ENCODE data around the gene SH2D5. TPM values are rescaled to one million over a fixed set of nuclear protein-coding genes. Genes with fewer than 3 reads are reported as not detected.

Gene SH2D5
- total RNA-seq, 1 donor from 2014 or later = 0.75 TPM

GRCh38 chr1:20697563-20697962 is 34.9 kb downstream of the SH2D5 start:
- Mint-ChIP-seq H3K27ac (ENCODE audit: unreplicated experiment) (peak overlapping the region; percentile 99), H3K27me3 (ENCODE audit: low read depth) (no peaks in the 10 kb centered on the region), H3K4me1 (ENCODE audit: low read depth) (peaks cover 24% of the 10 kb centered on the region), H3K36me3 (ENCODE audit: low read depth) (no peaks in the 10 kb centered on the region), H3K9me3 (ENCODE audit: low read depth) (no peaks in the 10 kb centered on the region), H3K4me3 (ENCODE audit: unreplicated experiment) (peak overlapping the region; percentile 80)
- DNase-seq (ENCODE audit: low spot score) = no peak
- no peak for TF ChIP-seq CTCF (IDR thresholded peaks at IDR 0.05)

- no peaks in the 10 kb centered on the region for H3K9me3 Mint-ChIP-seq (ENCODE audit: low read depth)
- DNase-seq (ENCODE audit: low spot score) = peak; percentile 97
- H3K27me3 Mint-ChIP-seq (ENCODE audit: low read depth) = no peaks in the 10 kb centered on the region
- TF ChIP-seq CTCF (IDR thresholded peaks at IDR 0.05) = peak; percentile 100
- no peaks in the 10 kb centered on the region for H3K36me3 Mint-ChIP-seq (ENCODE audit: low read depth)
- H3K4me3 Mint-ChIP-seq (ENCODE audit: unreplicated experiment) = peak overlapping the region; percentile 80
- peaks cover 24% of the 10 kb centered on the region for H3K4me1 Mint-ChIP-seq (ENCODE audit: low read depth)
- H3K27ac Mint-ChIP-seq (ENCODE audit: unreplicated experiment) = peak overlapping the region; percentile 99
Measured at GRCh38 chr1:20696397-20697333, 35.8 kb downstream of the SH2D5 start.

GRCh38 chr1:20695515-20695914 is 37.0 kb downstream of the SH2D5 start:
- H3K4me1 Mint-ChIP-seq (ENCODE audit: low read depth) = peaks cover 24% of the 10 kb centered on the region
- no peaks in the 10 kb centered on the region for H3K27me3 Mint-ChIP-seq (ENCODE audit: low read depth)
- no peak overlapping the region for H3K4me3 Mint-ChIP-seq (ENCODE audit: unreplicated experiment)

GRCh38 chr1:20693623-20694022 is 38.9 kb downstream of the SH2D5 start:
- no peak for TF ChIP-seq CTCF (IDR thresholded peaks at IDR 0.05)

More at GRCh38 chr1:20695515-20695914, 37.0 kb downstream of the SH2D5 start:
- TF ChIP-seq CTCF (IDR thresholded peaks at IDR 0.05) = no peak
- no peaks in the 10 kb centered on the region for H3K9me3 Mint-ChIP-seq (ENCODE audit: low read depth)
- no peak overlapping the region for H3K27ac Mint-ChIP-seq (ENCODE audit: unreplicated experiment)
- H3K36me3 Mint-ChIP-seq (ENCODE audit: low read depth) = no peaks in the 10 kb centered on the region
- no peak for DNase-seq (ENCODE audit: low spot score)

GRCh38 chr1:20691872-20692271 is 40.6 kb downstream of the SH2D5 start:
- Mint-ChIP-seq H3K27me3 (ENCODE audit: low read depth) (no peaks in the 10 kb centered on the region), H3K36me3 (ENCODE audit: low read depth) (no peaks in the 10 kb centered on the region), H3K4me3 (ENCODE audit: unreplicated experiment) (no peak overlapping the region), H3K4me1 (ENCODE audit: low read depth) (peaks cover 8% of the 10 kb centered on the region), H3K9me3 (ENCODE audit: low read depth) (no peaks in the 10 kb centered on the region), H3K27ac (ENCODE audit: unreplicated experiment) (no peak overlapping the region)
- DNase-seq (ENCODE audit: low spot score) = no peak
- TF ChIP-seq CTCF (IDR thresholded peaks at IDR 0.05) = no peak

More at GRCh38 chr1:20693623-20694022, 38.9 kb downstream of the SH2D5 start:
- H3K27ac Mint-ChIP-seq (ENCODE audit: unreplicated experiment) = no peak overlapping the region
- no peaks in the 10 kb centered on the region for H3K36me3 Mint-ChIP-seq (ENCODE audit: low read depth)
- no peaks in the 10 kb centered on the region for H3K9me3 Mint-ChIP-seq (ENCODE audit: low read depth)
- no peak overlapping the region for H3K4me3 Mint-ChIP-seq (ENCODE audit: unreplicated experiment)
- DNase-seq (ENCODE audit: low spot score) = no peak
- H3K4me1 Mint-ChIP-seq (ENCODE audit: low read depth) = peaks cover 23% of the 10 kb centered on the region
- H3K27me3 Mint-ChIP-seq (ENCODE audit: low read depth) = no peaks in the 10 kb centered on the region

All from chondrocyte (in vitro differentiated cells).